ENCODE results near the gene NFKBIA.

Gene NFKBIA

DNA sequence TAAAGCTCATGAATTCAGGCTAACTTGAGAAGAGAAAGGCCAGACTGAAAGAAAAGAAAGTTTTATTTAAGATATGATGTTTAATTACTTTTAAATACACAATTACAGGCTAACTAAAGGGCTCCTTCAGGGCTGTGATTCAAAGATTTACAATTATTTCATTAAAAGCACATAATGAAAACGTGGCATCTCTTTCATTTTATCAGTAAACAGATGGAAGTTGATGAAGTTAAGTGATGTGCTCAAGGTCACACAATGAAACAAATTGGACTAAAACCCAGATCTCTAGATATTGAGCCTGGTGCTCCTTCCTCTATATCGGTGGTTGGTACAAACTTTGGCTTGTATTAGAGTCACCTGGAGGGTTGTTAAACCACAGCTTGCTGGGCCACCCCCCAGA lies 13.5 kb upstream of the NFKBIA start:
- ATAC-seq, result no peak
- no peak for DNase-seq (ENCODE audit: low spot score in 2 of 2)
- no peaks in the 10 kb centered on the region for H3K9me3 Mint-ChIP-seq
- no peak overlapping the region for H3K27ac Mint-ChIP-seq
- no peak overlapping the region for H3K4me3 Mint-ChIP-seq
- peaks cover 57% of the 10 kb centered on the region for H3K4me1 Mint-ChIP-seq
- H3K36me3 Mint-ChIP-seq, result peaks cover 14% of the 10 kb centered on the region

DNA sequence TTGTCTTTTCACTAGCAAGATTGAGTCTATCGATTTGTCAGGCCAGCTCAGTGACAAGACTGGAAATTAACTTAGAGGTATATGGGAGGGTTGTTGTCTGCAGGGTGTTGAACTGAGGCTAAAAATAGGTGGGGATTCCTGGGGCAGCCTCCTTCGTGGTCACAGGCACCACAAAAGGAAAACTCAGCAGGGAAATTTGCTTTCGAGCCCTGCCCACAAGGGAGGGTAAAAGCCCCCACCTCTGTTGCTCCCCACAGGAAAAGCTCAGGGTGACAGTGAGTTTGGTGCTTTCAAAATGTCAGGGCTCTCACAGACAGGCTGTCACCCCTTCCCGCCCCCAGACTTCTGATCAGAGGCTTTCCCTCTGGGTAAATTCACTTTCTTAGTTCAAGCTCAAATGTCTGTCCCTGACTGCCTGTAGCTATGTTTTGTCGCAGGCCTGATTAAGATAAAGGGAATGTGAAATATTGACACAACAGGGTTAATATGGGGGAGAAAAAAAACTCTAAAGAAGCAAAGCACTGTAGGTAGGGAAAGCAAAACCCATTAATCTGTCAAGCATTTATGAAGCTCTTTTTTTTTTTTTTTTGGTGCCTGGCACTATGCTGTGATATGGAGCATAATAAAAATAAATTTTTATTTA lies 11.7 kb upstream of the NFKBIA start:
- ATAC-seq (peak; percentile 79), DNase-seq (ENCODE audit: low spot score in 2 of 2) (peak; percentile 60 to 88)
- Mint-ChIP-seq H3K4me1 (peaks cover 57% of the 10 kb centered on the region), H3K27ac (peak overlapping the region; percentile 80), H3K4me3 (peak overlapping the region; percentile 57), H3K36me3 (peaks cover 14% of the 10 kb centered on the region), H3K9me3 (no peaks in the 10 kb centered on the region)

DNA sequence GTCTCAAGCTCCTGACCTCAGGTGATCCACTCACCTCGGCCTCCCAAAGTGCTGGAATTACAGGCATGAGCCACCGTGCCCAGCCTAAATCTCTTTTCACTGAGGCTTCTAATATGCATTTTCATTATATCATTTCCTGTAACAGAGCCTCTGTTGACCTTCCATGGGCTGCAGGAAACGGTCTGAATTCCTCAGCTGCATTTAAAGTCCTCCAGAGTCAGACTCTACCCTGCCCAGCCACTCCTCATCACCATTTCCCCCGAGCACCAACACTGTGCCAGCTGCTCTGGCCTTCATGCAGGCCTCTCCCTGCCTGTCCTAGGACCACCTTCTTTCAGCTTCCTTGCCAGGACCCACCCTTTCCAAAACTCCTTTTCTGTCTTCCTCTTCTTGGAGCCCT lies 9.8 kb upstream of the NFKBIA start:
- no peak overlapping the region for H3K27ac Mint-ChIP-seq
- DNase-seq (ENCODE audit: low spot score in 2 of 2), result no peak
- no peaks in the 10 kb centered on the region for H3K9me3 Mint-ChIP-seq
- no peak overlapping the region for H3K4me3 Mint-ChIP-seq
- peaks cover 14% of the 10 kb centered on the region for H3K36me3 Mint-ChIP-seq
- peaks cover 56% of the 10 kb centered on the region for H3K4me1 Mint-ChIP-seq
- ATAC-seq, result no peak

DNA sequence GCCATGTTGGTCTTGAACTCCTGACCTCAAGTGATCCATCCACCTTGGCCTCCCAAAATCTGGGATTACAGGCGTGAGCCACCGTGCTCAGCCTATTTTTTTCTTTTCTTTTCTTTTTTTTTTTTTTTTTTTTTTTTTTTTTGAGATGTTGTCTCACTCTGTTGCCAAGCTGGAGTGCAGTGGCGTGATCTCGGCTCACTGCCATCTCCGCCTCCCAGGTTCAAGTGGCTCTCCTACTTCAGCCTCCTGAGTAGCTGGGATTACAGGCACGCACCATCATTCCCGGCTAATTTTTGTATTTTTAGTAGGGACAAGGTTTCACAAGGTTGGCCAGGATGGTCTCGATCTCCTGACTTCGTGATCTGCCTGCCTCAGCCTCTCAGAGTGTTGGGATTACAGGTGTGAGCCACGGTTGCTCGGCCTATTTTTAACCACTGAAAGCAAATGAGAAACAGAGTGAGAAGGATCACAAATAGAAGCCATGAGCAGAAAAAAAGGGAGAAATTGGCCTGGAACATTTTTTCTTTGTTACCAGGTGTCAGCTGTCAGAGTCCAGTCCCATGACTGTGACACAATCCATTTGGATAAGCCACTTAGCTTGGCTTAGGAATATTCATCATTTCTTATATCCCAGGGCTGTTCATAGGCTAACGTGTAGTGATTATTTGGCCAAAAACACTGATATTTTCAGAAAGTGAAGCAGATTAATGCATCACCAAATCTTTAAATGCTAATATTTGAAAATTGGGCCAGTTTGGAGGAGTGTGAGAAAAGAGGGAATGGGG lies 7.9 kb upstream of the NFKBIA start:
- Mint-ChIP-seq H3K27ac (peak overlapping the region; percentile 35), H3K4me3 (peak overlapping the region; percentile 12), H3K36me3 (peaks cover 14% of the 10 kb centered on the region), H3K4me1 (peaks cover 46% of the 10 kb centered on the region), H3K9me3 (no peaks in the 10 kb centered on the region)
- DNase-seq (ENCODE audit: low spot score in 2 of 2), result no peak
- ATAC-seq, result no peak

DNA sequence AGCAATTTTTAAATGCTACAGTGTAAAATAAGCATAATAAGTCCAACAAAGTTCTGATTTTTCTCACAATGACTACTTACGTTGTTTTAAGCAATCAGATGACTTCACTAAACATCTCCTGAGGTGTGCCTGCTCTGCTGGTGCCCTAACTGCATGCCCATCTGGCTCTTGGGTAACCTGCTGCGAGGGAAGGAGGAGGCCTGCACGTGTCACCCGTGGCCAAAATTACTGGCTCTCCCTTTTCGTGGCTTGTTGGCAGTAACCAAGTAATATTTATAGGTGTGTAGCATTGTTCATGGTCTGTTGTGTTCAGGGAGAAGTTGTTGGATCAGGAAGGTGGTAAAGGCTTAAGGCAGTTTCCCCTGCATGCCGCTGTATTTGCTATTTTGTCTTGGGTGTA lies 6.3 kb upstream of the NFKBIA start:
- Mint-ChIP-seq H3K4me3 (no peak overlapping the region), H3K9me3 (no peaks in the 10 kb centered on the region), H3K27ac (no peak overlapping the region), H3K36me3 (peaks cover 1% of the 10 kb centered on the region), H3K4me1 (peaks cover 45% of the 10 kb centered on the region)
- ATAC-seq (no peak), DNase-seq (ENCODE audit: low spot score in 2 of 2) (no peak)

DNA sequence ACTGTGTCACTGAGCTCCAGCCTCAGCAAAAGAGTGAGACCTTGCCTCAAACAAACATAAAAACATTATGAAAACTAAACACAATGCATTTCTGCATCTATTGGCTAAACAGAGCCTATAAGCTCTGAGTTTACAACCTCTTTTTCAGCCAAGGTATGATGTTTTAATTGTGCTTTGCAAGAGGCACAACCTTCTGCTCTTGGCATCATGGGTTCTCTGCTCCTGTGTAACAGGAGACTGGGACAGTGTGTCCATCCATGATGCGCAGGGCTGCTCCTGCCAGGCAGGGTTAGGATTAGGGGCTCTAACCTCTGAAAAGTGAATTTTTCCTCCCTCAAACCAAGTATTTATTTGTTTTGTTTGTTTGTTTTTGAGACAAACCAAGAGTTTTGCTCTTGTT lies 5.0 kb upstream of the NFKBIA start:
- Mint-ChIP-seq H3K4me1 (peaks cover 44% of the 10 kb centered on the region), H3K27ac (no peak overlapping the region), H3K4me3 (no peak overlapping the region), H3K36me3 (peaks cover 6% of the 10 kb centered on the region), H3K9me3 (no peaks in the 10 kb centered on the region)
- ATAC-seq (no peak), DNase-seq (ENCODE audit: low spot score in 2 of 2) (no peak)

DNA sequence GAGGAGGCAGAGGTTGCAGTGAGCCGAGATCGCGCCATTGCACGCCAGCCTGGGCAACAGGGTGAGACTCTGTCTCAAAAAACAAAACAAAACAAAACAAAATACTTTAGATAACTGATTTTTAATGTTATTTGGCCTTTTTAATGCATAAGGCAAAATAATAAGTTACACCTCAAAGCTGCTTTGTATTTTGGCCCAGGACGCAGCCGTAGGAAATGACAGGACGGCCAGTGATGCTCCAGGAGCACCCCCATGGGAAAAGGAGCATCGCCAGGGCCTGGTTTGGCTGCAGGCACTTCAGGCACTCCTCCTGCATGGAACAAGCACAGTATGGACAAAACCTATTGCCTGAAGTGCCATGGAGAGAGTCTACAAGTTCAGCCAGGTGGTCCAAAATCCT lies 3.5 kb upstream of the NFKBIA start:
- ATAC-seq (no peak), DNase-seq (ENCODE audit: low spot score in 2 of 2) (no peak)
- H3K4me1 Mint-ChIP-seq, result peaks cover 36% of the 10 kb centered on the region
- H3K9me3 Mint-ChIP-seq, result no peaks in the 10 kb centered on the region
- peaks cover 22% of the 10 kb centered on the region for H3K36me3 Mint-ChIP-seq
- H3K4me3 Mint-ChIP-seq, result no peak overlapping the region
- no peak overlapping the region for H3K27ac Mint-ChIP-seq

DNA sequence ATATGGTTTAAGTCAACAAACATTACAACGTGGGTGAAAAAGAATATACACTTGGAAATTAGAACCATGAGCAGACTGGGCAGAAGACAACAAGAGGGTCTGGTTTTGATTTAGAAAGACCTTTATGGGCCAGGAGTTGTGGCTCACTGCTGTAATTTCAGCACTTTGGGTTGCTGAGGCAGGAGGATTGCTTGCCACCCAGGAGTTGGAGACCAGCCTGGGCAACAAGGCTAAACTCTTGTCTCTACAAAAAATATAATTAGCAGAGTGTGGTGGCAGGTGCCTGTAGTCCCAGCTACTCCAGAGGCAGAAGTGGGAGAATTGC lies 2.7 kb upstream of the NFKBIA start:
- no peak overlapping the region for H3K27ac Mint-ChIP-seq
- DNase-seq (ENCODE audit: low spot score in 2 of 2), result no peak
- H3K4me3 Mint-ChIP-seq, result no peak overlapping the region
- peaks cover 29% of the 10 kb centered on the region for H3K36me3 Mint-ChIP-seq
- peaks cover 36% of the 10 kb centered on the region for H3K4me1 Mint-ChIP-seq
- ATAC-seq, result no peak
- no peaks in the 10 kb centered on the region for H3K9me3 Mint-ChIP-seq

DNA sequence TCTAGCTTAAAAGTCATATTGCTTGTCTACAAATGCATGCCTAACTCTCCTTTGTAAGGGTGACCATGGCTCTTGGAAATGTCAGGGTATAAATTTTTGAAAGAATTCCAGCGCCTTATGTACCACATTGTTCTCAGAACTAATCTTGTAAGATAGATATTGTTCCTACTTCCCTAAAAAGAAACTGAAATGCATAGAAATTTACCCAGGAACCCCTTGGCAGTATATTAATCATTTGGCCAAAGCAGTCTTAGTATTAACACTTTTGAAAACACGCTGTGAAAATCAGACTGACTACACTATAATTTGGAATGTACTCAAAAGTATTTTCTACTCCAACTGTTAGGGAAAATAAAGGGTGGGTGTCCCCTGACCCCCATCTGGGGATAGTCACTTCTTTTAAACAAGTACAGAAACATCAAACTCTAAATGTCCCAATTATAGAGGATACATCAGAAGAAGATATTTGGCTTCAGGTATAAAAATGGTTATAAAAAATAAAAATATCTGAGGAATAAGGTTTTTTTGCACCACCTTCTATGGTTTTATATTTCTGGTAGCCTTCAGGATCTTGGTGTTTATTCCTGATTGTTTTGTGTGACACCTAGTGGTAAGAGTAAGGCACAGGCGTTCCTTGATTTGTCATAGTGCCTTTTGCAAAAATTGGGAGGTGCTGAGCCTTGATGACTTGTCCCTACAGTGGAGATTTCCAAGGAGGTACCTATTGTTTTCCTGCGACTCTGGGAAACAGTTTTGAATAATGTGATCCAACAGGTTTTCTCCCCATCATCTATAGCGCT lies 2.2 kb upstream of the NFKBIA start:
- Mint-ChIP-seq H3K36me3 (peaks cover 35% of the 10 kb centered on the region), H3K4me3 (peak overlapping the region; percentile 96), H3K4me1 (peaks cover 36% of the 10 kb centered on the region), H3K9me3 (no peaks in the 10 kb centered on the region), H3K27ac (peak overlapping the region; percentile 98)
- ATAC-seq (no peak), DNase-seq (ENCODE audit: low spot score in 2 of 2) (no peak)

DNA sequence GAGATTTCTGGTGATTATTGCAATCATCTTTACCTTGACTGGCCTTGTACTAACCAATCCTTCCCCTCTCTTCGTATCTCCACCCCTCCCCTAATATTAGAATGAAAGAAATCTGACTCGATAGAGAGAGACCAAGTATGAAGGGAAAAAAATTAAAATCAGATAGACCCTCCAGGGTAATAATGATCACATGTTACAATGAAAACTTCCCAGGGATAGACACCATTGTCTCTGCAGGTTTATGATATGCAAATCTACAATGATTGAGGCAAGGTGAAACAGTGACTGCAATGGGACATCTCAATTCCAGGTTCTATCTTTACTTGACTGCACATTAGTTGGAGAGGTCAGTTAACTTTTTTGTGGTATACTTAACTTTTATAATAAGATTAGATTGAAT lies 1.5 kb upstream of the NFKBIA start:
- ATAC-seq, result no peak
- no peaks in the 10 kb centered on the region for H3K9me3 Mint-ChIP-seq
- H3K4me3 Mint-ChIP-seq, result peak overlapping the region; percentile 96
- peaks cover 41% of the 10 kb centered on the region for H3K36me3 Mint-ChIP-seq
- H3K27ac Mint-ChIP-seq, result peak overlapping the region; percentile 98
- H3K4me1 Mint-ChIP-seq, result peaks cover 35% of the 10 kb centered on the region
- DNase-seq (ENCODE audit: low spot score in 2 of 2), result no peak

DNA sequence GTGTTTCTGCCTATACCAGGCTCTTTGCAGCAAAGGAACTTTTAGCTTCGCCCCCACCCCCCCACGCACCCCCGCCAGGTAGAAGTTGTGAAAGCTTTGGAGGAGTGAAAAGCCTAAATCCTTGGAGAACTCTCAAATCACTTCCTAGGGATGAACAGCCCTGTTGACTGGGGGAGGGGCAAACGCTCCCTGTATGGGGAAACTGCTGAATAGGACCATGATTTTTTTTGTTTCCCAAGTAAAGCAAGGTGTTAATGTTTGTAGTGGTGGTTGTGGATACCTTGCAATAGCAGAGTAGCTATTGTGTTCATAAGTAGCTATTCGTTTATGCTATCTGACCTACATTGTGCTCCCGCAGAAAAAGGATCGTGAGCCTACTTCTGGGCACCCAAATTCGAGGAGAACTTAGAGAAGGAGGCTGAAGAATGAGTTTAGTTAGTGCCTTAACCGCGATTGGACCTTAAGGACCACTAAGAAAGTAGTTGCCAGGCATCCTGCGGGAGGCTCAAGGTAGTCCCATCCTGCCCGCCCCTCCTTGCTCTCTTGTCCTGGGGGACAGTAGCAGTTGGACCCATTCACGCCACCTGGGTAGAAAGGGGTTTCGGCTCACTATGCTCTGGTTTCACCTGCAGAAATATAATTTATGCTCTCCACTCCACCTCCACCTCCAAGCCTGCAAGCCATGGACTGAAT lies 901 bp upstream of the NFKBIA start:
- Mint-ChIP-seq H3K9me3 (no peaks in the 10 kb centered on the region), H3K4me1 (peaks cover 39% of the 10 kb centered on the region), H3K36me3 (peaks cover 48% of the 10 kb centered on the region), H3K4me3 (peak overlapping the region; percentile 96), H3K27ac (peak overlapping the region; percentile 98)
- DNase-seq (ENCODE audit: low spot score in 2 of 2) (no peak), ATAC-seq (no peak)

DNA sequence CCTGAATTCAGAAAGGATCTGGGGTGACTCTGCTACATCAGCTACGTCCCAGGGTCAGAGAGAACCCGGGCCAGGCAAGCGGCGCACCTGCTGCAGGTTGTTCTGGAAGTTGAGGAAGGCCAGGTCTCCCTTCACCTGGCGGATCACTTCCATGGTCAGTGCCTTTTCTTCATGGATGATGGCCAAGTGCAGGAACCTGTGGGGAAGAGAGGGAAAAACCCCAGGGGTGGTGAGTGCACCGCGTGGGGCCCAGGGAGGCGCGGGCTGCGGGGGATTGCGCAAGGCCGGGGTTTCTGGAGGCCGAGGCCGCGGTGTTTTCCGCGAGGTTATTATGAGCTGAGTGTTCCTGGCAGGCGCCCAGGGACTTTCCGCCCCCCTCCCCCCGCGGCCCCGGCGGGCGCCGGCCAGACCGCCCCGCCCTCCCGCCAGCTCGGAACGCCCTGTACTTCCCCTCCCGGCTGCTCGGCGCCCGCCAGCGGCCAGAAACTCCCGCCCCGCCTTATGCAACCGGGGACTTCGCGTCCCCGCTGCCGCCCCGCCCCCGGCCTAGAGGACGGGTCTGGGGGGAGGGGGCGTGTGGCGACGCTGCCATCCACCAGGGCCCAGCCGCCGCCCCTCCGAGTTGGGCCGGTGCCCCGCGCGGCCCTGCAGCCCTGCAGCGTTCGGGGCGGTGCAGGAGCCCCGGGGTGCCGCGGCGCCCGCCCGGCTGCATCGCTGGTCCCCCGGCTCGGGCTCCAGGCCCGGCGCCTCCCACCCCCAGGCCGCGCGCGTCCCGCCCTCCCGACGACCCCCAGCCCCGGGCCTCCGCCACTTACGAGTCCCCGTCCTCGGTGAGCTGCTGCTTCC lies 723 bp downstream of the NFKBIA start:
- H3K9me3 Mint-ChIP-seq, result no peaks in the 10 kb centered on the region
- ATAC-seq (peak; percentile 68), DNase-seq (ENCODE audit: low spot score in 2 of 2) (peak; percentile 89 to 96)
- H3K36me3 Mint-ChIP-seq, result peaks cover 64% of the 10 kb centered on the region
- peak overlapping the region; percentile 96 for H3K4me3 Mint-ChIP-seq
- H3K4me1 Mint-ChIP-seq, result peaks cover 47% of the 10 kb centered on the region
- H3K27ac Mint-ChIP-seq, result peak overlapping the region; percentile 98

DNA sequence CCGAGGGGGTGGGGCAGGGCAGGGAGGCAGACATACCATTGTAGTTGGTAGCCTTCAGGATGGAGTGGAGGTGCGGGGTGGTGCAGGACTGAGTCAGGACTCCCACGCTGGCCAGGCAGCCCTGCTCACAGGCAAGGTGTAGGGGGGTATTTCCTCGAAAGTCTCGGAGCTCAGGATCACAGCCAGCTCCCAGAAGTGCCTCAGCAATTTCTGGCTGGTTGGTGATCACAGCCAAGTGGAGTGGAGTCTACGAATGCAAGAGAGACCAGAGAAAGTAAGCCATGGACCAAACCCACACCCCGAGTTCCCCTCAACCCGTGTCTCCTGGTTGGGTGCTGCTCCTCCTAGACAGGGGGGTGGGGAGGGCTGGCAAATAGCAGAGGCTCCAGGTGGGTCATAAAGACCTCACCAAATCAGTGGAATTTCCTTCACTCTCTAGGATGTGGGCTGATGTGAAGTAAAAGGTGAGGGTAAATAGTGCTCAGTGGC lies 1.4 kb downstream of the NFKBIA start:
- peaks cover 52% of the 10 kb centered on the region for H3K4me1 Mint-ChIP-seq
- ATAC-seq, result peak; percentile 31

DNA sequence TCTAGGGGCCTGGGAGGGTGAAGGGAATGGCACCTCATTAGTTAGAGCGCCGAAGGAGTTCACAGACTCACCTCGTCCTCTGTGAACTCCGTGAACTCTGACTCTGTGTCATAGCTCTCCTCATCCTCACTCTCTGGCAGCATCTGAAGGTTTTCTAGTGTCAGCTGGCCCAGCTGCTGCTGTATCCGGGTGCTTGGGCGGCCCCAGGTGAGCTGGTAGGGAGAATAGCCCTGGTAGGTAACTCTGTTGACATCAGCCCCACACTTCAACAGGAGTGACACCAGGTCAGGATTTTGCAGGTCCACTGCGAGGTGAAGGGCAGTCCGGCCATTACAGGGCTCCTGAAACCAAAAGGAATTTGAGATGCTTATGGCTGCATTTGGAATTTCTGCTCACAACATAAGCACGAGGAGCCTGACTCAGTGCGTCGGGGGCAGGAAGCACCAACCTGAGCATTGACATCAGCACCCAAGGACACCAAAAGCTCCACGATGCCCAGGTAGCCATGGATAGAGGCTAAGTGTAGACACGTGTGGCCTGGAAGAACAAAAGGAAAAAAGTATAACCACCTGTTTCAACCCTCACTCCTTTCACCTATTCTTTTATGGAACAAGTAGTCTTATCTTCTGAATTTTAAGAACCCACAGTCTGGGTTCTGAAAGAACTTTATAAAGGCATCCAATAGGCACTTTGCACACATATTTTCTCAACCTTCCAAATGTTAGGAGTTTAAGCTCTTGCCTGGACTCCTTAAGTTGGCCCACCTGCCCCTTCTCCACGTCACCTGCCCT lies 2.0 kb downstream of the NFKBIA start:
- ATAC-seq (no peak), DNase-seq (ENCODE audit: low spot score in 2 of 2) (peak in 1 of 2 donors; percentile 71)
- no peaks in the 10 kb centered on the region for H3K9me3 Mint-ChIP-seq
- peaks cover 57% of the 10 kb centered on the region for H3K4me1 Mint-ChIP-seq
- peak overlapping the region; percentile 98 for H3K27ac Mint-ChIP-seq
- H3K4me3 Mint-ChIP-seq, result peak overlapping the region; percentile 96
- peaks cover 71% of the 10 kb centered on the region for H3K36me3 Mint-ChIP-seq

More for the DNA sequence above, 1.4 kb downstream of the NFKBIA start:
- Mint-ChIP-seq H3K4me3 (peak overlapping the region; percentile 96), H3K27ac (peak overlapping the region; percentile 98), H3K36me3 (peaks cover 71% of the 10 kb centered on the region), H3K9me3 (no peaks in the 10 kb centered on the region)
- DNase-seq (ENCODE audit: low spot score in 2 of 2), result peak; percentile 41 to 74

Measured in stimulated activated effector memory CD8-positive, alpha-beta T cell treated with anti-CD3 and anti-CD28 coated beads, Interleukin-12 subunit alpha, Interleukin-12 subunit beta, amount 100 ng/mL, for 72 hours (primary cell).